ENCODE measurements around the gene CLPTM1.
"Not testable (repeated sequence)": the region's sequence is repeated elsewhere in the genome, so short reads cannot be mapped to it uniquely, and the experiment has no call there.

Gene CLPTM1

DNA sequence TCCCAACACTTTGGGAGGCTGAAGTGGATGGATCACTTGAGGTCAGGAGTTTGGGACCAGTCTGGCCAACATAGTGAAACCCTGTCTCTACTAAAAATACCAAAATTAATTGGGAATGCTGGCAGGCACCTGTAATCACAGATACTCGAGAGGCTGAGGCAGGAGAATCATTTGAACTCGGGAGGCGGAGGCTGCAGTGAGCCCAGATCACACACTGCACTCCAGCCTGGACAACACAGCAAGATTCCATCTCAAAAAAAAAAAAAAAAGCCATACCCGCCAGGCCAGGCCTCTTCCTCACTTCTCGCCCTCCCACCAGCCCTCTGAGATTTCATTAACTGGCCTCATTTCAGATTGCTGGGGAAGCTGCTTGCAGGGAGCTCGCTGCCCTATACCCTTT, 38.3 kb downstream of the CLPTM1 start:
- no peak for DNase-seq (ENCODE audit: low read depth)
- H3K4me3 ChIP-seq (ENCODE audit: low read depth, low read length), result no peak overlapping the region
- TF ChIP-seq, protein P1, sequence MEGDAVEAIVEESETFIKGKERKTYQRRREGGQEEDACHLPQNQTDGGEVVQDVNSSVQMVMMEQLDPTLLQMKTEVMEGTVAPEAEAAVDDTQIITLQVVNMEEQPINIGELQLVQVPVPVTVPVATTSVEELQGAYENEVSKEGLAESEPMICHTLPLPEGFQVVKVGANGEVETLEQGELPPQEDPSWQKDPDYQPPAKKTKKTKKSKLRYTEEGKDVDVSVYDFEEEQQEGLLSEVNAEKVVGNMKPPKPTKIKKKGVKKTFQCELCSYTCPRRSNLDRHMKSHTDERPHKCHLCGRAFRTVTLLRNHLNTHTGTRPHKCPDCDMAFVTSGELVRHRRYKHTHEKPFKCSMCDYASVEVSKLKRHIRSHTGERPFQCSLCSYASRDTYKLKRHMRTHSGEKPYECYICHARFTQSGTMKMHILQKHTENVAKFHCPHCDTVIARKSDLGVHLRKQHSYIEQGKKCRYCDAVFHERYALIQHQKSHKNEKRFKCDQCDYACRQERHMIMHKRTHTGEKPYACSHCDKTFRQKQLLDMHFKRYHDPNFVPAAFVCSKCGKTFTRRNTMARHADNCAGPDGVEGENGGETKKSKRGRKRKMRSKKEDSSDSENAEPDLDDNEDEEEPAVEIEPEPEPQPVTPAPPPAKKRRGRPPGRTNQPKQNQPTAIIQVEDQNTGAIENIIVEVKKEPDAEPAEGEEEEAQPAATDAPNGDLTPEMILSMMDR (conservative IDR thresholded peaks at IDR 0.05; ENCODE audit: low read depth, low read length), result no peak

DNA sequence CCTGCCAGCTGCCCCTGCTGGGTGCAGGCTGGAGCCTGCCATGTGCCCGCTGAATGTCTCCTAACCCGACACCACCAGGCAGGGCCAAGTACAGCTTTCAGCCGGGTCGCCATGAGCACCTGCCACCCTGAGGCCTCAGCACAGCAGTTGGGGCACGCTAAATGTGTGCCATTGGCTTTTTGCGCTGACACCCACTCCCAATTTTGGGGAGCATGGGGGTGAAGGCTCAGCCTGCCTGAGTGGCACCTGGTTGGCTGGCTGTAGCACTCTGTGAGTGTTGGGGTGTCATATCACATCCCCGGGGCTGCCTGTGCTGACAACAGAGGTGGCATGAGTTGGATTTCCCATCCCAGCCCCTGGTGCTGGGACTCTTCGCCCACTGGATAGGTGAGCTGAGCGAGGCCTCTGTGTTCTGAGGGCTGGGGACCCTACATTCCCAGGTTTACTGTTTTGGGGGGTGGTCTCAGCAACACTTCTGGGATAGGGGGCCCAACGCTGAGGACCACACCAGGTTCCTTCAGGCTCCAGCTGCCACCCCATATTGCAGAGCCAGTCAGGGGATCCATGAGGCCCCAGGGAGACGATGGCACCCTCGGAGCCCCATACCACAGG, 38.9 kb downstream of the CLPTM1 start:
- TF ChIP-seq, protein P1 (conservative IDR thresholded peaks at IDR 0.05; ENCODE audit: low read depth, low read length), result no peak
- H3K4me3 ChIP-seq (ENCODE audit: low read depth, low read length), result no peak overlapping the region

DNA sequence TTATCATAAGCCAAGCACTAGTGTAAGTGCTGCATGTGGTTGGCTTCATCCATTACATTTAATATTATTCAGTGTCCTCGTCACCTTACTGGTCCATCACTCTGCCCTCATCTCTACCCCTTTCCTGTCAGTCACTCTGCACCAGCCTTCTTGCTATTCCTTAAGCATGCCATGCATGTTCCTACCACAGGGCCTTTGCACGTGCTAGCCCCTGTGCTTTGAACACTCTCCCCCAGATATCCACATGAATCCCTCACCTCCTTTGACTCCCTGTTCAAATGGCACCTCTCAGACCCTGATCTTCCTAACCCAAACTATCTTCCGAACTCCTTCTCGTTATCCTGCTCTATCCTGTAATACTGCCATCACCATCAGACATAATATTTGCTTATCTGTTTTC, 42.8 kb downstream of the CLPTM1 start:
- TF ChIP-seq, protein P1 (conservative IDR thresholded peaks at IDR 0.05; ENCODE audit: low read depth, low read length), result no peak
- H3K4me3 ChIP-seq (ENCODE audit: low read depth, low read length), result no peak overlapping the region
- DNase-seq (ENCODE audit: low read depth), result no peak

More for the DNA sequence above, 38.9 kb downstream of the CLPTM1 start:
- no peak for DNase-seq (ENCODE audit: low read depth)

- DNase-seq (ENCODE audit: low read depth); H3K4me3 ChIP-seq (ENCODE audit: low read depth, low read length): not testable (repeated sequence)
Observed at GRCh38 chr19:44999131-44999925, 44.1 kb downstream of the CLPTM1 start.

- peak overlapping the region; percentile 12 for H3K4me3 ChIP-seq (ENCODE audit: low read depth, low read length)
- not testable (repeated sequence) for DNase-seq (ENCODE audit: low read depth)
Observed at GRCh38 chr19:45000665-45001064, 45.5 kb downstream of the CLPTM1 start.

DNA sequence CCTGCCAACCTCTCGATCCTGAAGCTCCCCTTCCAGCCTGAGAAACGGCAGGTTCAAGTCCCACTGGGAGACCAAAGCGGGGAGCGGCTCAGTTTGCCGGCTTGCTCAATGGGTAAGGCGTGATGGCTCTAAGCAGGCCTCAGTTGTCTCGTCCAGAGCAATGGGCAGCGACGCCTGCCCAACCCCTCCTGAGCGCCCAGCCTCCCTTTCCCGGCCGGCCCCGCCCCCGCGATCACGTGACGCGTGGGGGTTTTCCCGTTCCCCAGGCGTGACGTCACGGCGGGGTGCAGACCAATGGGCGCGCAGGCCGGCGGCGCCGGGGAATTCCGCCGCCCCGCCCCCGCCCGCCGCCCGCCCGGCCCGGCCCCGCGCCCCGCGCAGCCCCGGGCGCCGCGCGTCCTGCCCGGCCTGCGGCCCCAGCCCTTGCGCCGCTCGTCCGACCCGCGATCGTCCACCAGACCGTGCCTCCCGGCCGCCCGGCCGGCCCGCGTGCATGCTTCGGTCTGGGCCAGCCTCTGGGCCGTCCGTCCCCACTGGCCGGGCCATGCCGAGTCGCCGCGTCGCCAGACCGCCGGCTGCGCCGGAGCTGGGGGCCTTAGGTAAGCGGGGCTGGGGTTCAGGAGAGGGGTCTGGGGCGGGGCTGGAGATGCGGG, 46.0 kb downstream of the CLPTM1 start, which contains the start of gene RELB:
Gene RELB (plus strand): TSS at position 378 of the 653 bp plus-strand sequence. CDS start 116 bp downstream, at position 494.
- H3K4me3 ChIP-seq (ENCODE audit: low read depth, low read length), result peak within 1 kb of the TSS; percentile 80
- peak; percentile 93 for DNase-seq (ENCODE audit: low read depth)
- TF ChIP-seq, protein P1 (conservative IDR thresholded peaks at IDR 0.05; ENCODE audit: low read depth, low read length), result no peak

DNA sequence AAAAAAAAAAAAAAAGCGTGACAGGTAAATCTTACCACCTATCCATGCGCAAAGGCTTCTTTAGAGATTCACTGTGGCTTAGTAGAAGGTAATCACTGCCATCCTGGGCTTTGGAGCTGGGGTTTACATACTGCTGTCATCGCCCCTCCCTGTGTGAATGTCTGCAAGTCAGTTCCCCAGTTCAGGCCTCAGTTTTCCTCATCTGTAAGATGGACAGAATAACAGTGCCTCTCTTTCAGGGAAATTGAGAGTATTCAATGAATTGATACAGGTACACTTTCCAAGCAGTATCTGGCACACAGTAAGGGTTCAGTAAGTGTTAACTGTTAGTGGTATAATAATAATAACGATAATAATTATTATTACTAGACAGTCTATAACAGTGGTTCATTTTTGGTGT, 48.3 kb downstream of the CLPTM1 start:
- no peak overlapping the region for H3K4me3 ChIP-seq (ENCODE audit: low read depth, low read length)
- TF ChIP-seq, protein P1 (conservative IDR thresholded peaks at IDR 0.05; ENCODE audit: low read depth, low read length), result no peak
- no peak for DNase-seq (ENCODE audit: low read depth)

All from choroid plexus epithelial cell (primary cell).